Activated T-cell treated with anti-CD3 and anti-CD28 coated beads for 4 hours (primary cell): ENCODE results near the gene NCAM1.

ENCODE experiments used
- DNase-seq: peaks from one replicate; pipeline ENCODE4 v3.0.0-alpha.2; 2020

The NCAM1 gene

GRCh38 chr11:113222241-113222640 lies 261.0 kb downstream of the NCAM1 start:
- no peak for DNase-seq

DNA sequence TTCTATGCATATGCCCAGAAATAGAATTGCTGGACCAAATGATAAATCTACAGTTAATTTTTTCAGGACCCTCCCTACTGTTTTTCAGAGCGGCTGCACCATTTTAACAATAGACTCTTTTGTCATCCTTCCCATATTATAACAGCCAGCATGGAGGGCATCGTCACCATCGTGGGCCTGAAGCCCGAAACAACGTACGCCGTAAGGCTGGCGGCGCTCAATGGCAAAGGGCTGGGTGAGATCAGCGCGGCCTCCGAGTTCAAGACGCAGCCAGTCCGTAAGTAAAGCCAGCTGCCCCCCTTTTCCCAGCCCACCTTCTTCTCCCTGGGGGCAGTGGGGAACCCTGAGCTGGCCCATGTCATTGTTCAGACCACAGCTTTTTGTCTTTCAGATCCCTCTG lies 273.7 kb downstream of the NCAM1 start:
- no peak for DNase-seq

- no peak for DNase-seq
Measured at GRCh38 chr11:113237261-113237660, 276.0 kb downstream of the NCAM1 start.

- DNase-seq = no peak
Measured at GRCh38 chr11:113238721-113239120, 277.5 kb downstream of the NCAM1 start.

DNA sequence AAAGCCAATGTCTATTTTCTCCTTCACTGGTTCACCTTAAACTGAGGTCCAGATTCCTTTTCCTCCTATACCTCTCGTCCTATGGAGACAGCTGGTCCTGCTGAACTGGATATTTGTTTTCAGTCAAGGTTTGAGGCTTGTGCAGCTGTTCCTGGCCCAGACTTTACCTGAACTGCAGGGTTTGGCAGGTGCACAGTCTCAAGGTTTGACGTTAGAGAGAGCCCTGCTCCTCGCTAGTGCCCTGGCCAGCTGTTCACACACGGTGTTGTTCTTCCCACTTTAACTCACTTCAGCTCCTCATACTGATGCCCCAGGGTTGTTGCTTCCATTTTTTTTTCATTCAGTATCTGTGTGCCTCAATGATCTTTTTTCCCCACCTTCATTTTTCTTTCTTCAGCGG lies 279.2 kb downstream of the NCAM1 start:
- no peak for DNase-seq

DNA sequence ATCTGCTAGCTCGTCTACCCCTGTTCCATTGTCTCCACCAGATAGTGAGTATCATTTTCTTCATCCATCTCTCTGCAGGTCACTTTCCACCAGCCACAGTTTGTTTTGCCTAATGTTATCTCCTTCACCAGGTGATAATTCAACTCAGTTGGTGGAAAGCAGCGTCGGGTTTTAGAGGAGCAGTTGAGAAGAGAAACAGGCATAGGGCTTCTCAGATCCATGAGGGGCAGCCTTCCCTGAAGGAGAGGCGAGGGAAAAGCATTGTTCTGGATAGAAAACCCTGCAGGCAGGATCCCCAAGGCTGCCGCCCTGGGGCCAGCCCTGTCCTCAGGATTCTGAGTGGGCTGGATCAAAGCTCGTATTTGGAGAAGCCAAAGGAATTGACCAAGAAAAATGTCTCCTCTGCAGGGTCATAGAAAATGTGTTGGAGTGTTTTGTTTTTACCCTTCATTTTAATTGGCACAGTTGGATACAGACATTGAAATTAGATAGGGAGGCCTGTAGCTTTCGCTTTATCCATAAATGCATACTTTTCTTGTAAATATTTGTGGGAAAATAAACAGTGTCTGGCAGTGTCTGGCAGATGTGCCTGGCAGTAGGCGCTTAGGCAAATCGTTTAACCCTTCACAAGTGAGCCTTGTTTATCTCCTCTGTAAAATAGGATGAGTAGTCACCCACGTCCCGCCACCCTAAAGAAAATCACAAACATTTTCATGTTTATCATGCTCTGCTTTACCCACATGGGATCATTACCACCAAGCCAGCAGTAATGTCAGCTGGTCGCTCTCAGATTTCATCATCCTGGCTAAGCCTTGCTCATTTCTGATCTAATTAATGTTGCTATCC lies 279.8 kb downstream of the NCAM1 start:
- DNase-seq = no peak

GRCh38 chr11:113241636-113242054 lies 280.4 kb downstream of the NCAM1 start:
- DNase-seq = no peak

GRCh38 chr11:113242060-113242459 lies 280.8 kb downstream of the NCAM1 start:
- no peak for DNase-seq

GRCh38 chr11:113242767-113243397 lies 281.7 kb downstream of the NCAM1 start:
- no peak for DNase-seq

DNA sequence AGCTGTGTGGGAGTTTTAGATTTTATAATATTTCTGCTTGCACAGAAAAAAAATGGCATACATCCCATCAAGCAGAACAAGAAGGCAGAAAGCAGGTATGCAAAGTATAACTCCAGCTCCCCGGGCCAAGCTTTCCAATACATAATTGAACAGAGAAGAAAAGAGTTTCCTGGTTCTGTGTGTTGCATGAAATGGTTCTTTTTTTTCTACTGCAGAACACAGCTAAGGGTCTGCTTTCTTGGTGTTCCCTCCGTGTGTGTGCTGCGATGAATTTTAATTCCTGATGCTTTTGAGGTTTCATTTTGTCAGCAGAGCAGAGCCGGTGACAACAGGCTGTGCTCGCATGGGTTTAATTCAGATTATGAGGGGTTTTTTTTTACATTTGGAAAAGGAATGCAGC lies 282.5 kb downstream of the NCAM1 start:
- DNase-seq = no peak

- no peak for DNase-seq
Measured at GRCh38 chr11:113245216-113245615, 284.0 kb downstream of the NCAM1 start.

GRCh38 chr11:113247221-113247620 lies 286.0 kb downstream of the NCAM1 start:
- no peak for DNase-seq

DNA sequence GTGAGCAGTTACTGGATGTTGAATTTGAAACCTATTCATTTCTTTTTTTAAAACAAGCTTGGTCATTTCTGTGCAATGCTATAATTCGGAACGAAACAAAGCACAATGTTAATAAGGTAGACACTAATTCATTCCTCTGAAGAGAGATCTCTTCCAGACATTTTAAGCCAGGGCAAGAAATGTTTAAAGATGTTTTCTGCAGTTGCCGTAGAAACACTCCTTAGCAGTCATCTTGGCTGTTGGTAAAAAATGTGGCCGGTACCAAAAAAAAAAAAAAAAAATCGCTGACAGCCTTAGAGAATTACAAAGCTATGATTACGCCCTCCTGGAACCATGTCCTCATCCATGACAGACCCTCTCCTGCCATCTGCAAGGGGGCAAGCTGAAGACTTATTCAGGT lies 286.7 kb downstream of the NCAM1 start:
- no peak for DNase-seq

DNA sequence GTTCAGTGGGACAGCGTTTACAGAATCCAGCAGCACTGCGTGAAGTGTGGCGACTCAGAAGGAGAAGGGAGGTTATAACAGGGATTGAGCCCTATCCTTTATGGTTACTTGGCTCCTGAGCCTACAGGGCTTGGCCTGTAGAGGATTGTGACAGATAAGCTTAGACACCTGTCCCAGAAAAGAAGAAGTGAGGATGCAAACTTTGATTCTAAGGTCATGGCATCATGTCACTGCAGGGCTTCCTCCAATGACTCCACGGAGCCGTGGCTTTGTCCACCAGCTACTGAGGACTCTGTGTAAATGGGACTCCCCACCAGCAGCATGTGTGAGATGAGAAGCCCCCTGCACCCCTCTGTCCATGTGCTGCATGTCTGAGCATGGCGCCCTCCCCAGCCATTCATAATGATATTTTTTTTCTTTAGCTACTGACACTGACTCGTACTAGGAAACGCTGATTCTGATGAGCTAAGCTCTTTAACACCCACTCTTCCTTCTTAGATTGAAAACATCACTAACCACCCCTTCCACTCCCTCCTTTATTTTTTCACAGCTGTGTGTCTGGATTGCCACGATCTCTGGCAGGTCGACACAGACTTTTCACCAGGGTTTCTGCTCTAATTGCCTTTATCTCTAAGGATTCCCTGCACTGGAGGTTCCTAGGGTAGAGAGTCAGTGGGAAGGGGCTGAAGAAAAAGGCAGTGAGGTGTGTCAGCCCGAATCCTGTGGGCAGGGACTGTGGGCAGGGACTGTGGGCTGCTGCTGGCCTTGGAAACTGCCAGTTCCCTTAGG lies 287.7 kb downstream of the NCAM1 start:
- no peak for DNase-seq

GRCh38 chr11:113249491-113249763 lies 288.2 kb downstream of the NCAM1 start:
- no peak for DNase-seq

- no peak for DNase-seq
Measured at GRCh38 chr11:113249786-113250185, 288.6 kb downstream of the NCAM1 start.

GRCh38 chr11:113251281-113251680 lies 290.1 kb downstream of the NCAM1 start:
- DNase-seq = no peak

GRCh38 chr11:113253406-113253805 lies 292.2 kb downstream of the NCAM1 start:
- DNase-seq = no peak

GRCh38 chr11:113255096-113255495 lies 293.9 kb downstream of the NCAM1 start:
- no peak for DNase-seq

GRCh38 chr11:113255741-113256140 lies 294.5 kb downstream of the NCAM1 start:
- DNase-seq = no peak

- no peak for DNase-seq
Measured at GRCh38 chr11:113256431-113257202, 295.4 kb downstream of the NCAM1 start.

DNA sequence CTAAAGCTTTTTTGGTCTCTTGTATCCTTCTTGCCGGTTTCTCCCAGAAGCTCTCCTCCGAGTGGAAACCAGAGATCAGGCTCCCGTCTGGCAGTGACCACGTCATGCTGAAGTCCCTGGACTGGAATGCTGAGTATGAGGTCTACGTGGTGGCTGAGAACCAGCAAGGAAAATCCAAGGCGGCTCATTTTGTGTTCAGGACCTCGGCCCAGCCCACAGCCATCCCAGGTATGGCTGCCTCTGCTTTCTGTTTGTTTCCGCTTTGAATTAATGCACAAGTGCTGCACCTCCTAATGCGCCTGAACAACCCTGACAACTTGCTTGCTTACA lies 298.8 kb downstream of the NCAM1 start:
- no peak for DNase-seq

DNA sequence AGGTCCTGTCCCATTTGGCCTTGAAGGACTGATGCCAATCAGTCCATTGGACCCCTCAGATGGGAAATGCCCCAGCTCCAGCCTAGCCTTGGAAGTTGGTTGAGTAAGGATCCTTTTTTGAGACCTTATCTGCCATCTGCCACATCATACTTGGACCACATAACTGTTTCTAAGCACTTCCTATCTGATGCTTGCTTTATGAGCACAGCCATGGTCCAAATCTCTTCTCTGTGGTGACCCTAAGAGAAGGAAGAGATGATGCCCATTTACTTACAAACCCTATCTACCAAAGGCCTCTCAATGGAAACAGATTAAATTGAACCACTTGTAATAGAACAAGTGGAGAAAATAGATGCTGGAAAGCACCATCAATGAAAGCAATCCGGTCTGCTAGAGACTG lies 299.3 kb downstream of the NCAM1 start:
- DNase-seq = no peak
